GM18909 (cell line): ENCODE results near the gene PCDHGB4.
"Not testable (repeated sequence)": the region's sequence is repeated elsewhere in the genome, so short reads cannot be mapped to it uniquely, and the experiment has no call there.

Source experiments
- ATAC-seq: cut with Tn5 transposase; IDR thresholded peaks from one replicate; pipeline ENCODE4 v1.9.1; 2021; ENCODE audit warnings: mild to moderate bottlenecking; ENCODE audit not compliant: unreplicated experiment, poor library complexity

Gene PCDHGB4

DNA sequence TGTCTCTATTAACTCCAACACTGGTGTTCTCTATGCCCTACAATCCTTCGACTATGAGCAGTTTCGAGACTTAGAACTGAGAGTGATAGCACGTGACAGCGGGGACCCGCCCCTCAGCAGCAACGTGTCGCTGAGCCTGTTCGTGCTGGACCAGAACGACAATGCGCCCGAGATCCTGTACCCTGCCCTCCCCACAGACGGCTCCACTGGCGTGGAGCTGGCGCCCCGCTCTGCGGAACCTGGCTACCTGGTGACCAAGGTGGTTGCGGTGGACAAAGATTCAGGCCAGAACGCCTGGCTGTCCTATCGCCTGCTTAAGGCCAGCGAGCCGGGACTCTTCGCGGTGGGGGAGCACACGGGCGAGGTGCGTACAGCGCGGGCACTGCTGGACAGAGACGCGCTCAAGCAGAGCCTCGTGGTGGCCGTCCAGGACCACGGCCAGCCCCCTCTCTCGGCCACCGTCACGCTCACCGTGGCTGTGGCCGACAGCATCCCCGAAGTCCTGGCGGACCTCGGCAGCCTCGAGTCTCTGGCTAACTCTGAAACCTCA, 35.3 kb downstream of the PCDHGB4 start:
- ATAC-seq, result no peak

DNA sequence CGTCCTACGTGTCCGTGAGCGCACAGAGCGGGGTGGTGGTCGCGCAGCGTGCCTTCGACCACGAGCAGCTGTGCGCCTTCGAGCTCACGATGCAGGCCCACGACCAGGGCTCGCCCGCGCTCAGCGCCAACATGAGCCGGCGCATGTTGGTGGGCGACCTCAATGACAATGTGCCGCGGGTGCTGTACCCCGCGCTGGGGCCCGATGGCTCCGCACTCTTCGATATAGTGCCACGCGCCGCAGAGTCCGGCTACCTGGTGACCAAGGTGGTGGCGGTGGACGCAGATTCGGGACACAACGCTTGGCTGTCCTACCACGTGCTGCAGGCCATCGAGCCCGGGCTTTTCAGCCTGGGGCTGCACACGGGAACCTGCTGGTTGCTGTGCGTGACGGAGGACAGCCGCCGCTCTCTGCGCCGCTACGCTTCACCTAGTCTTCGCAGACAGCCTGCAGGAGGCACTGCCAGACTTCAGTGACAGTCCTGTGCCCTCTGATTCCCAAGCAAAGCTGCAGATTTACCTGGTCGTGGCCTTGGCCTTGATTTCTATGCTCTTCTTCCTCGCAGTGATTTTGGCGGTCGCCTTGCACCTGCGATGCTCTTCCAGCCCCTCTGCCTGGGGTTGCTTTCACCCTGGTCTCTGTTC, 40.4 kb downstream of the PCDHGB4 start:
- no peak for ATAC-seq

- peak; percentile 81 for ATAC-seq
Observed at GRCh38 chr5:141430332-141431113, 43.0 kb downstream of the PCDHGB4 start, which contains the start of gene PCDHGA12. PCDHGA12 (plus strand) TSS chr5:141430507; CDS start chr5:141430760, 253 bp downstream.

DNA sequence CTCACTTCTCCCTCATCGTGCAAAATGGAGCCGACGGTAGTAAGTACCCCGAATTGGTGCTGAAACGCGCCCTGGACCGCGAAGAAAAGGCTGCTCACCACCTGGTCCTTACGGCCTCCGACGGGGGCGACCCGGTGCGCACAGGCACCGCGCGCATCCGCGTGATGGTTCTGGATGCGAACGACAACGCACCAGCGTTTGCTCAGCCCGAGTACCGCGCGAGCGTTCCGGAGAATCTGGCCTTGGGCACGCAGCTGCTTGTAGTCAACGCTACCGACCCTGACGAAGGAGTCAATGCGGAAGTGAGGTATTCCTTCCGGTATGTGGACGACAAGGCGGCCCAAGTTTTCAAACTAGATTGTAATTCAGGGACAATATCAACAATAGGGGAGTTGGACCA, 43.8 kb downstream of the PCDHGB4 start:
- ATAC-seq, result no peak

GRCh38 chr5:141432308-141432707, 44.8 kb downstream of the PCDHGB4 start:
- not testable (repeated sequence) for ATAC-seq

DNA sequence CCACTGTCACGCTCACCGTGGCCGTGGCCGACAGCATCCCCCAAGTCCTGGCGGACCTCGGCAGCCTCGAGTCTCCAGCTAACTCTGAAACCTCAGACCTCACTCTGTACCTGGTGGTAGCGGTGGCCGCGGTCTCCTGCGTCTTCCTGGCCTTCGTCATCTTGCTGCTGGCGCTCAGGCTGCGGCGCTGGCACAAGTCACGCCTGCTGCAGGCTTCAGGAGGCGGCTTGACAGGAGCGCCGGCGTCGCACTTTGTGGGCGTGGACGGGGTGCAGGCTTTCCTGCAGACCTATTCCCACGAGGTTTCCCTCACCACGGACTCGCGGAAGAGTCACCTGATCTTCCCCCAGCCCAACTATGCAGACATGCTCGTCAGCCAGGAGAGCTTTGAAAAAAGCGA, 45.2 kb downstream of the PCDHGB4 start:
- not testable (repeated sequence) for ATAC-seq

DNA sequence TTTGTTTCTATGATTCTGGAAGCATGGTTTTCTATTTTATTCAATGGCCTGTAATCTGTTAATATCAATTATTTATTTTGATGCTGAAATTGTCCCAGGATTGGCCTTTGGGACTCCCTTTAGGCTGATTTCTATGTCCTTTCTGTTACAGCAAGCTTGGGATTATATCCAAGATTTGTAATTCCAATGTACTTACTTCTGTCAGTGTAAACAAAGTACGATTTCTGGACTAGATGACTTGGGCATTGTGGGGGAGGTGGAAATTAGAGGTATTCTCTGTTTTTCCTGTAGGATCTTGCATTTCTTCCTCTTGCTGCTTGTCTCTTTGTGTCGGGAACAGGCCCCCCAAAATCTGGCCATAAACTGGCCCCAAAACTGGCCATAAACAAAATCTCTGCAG, 46.5 kb downstream of the PCDHGB4 start:
- ATAC-seq, result no peak

DNA sequence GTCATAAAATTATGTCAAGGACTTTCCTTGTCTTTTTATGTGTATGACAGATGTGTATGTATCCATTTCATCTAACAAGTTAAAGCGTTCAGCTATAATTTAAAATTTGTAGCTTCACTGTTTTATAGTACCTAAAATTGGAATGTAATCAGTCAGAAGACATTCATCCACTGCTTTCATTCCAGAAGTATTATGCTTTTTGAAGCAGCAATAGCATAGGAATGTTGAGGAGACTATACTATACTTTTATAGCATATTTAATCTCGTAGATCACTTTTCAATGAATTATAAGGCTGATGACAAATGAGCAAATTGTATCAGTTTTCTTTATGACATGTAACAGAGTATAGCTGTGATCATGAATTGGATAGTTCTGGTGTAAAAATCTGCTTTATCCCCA, 49.7 kb downstream of the PCDHGB4 start:
- ATAC-seq, result no peak

DNA sequence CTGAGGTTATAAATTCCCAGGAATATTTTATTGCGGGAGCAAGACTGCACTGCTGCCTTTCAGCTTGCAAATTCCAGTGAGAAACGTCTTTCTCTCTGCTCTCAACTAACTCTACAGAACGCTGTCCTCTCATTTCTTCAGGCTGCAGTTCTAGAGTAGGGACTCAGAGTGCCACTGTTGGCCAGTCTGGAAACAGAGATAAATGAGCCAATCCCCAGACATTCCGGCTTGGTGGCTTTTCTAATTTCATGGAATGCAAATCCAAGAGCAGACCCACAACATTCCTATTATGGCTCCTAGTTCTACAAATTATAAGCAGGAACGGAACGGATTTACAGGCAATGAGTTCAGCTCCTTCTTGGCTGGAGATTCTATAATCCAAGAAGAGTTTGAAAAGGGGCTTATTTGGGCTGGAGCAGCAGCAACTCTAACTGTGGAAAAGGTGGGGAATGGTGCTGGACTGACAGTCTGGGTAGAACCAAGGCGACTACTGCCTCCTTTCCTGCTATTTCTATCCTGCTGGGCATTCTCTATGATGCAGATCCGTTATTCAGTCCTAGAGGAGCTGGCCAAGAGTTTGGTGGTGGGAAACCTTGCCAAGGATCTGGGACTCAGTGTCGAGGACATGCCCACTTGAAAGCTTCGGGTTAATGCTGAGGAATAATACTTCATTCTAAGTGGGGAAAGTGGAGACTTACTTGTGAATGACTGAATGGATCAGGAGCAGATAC, 52.1 kb downstream of the PCDHGB4 start:
- no peak for ATAC-seq
